ENCODE results near the gene TPPP2.
A peak's percentile ranks its signal among the peaks of the same experiment; 100 is the strongest.

- peak in 1 of 2 experiments; percentile 20; a peak in 2 of 4 replicates for TF ChIP-seq CTCF (conservative IDR thresholded peaks at IDR 0.05; ENCODE audit: low read depth in 2 of 2)
- no peak for TF ChIP-seq CREB1 (CRISPR knock-in tag; IDR thresholded peaks at IDR 0.05; ENCODE audit: low read depth)
- no peak for TF ChIP-seq POLR2AphosphoS5 (IDR thresholded peaks at IDR 0.05; ENCODE audit: low read depth)
- TF ChIP-seq EZH2phosphoT487 (IDR thresholded peaks at IDR 0.05; ENCODE audit: unreplicated experiment), result no peak
- TF ChIP-seq EZH2 (IDR thresholded peaks at IDR 0.05; ENCODE audit: low read depth, unreplicated experiment), result no peak
- TF ChIP-seq JUNB (IDR thresholded peaks at IDR 0.05; ENCODE audit: unreplicated experiment), result no peak
- no peak for TF ChIP-seq ZNF114 (CRISPR knock-in tag; IDR thresholded peaks at IDR 0.05)
- no peak for TF ChIP-seq ETS1 (IDR thresholded peaks at IDR 0.05)
- TF ChIP-seq NANOG (IDR thresholded peaks at IDR 0.05; ENCODE audit: borderline replicate concordance), result no peak
- no peak for TF ChIP-seq REST (IDR thresholded peaks at IDR 0.05; ENCODE audit: unreplicated experiment)
Observed at GRCh38 chr14:21038441-21039422, 8.7 kb downstream of the TPPP2 start.
